Caco-2 (cell line): ENCODE data around the gene RABL6. TPM values are rescaled to one million over a fixed set of nuclear protein-coding genes. Genes with fewer than 3 reads are reported as not detected.

Source experiments
- BruUV-seq: library from RNA; stranded (reverse); fragments of 400-500 nt; replicated peaks from 2 replicates; lab custom pipeline; 2021; lab: Mats Ljungman, UMichigan
- CTCF ChIA-PET: fragments of 300-600 bp; sonication (Branson Sonifier 250); formaldehyde crosslinking; loops from one replicate; lab custom pipeline; 2022; ENCODE audit warnings: antibody characterized with exemption; lab: Charles Lee
- POLR2A ChIA-PET: fragments of 300-600 bp; sonication (Branson Sonifier 250); formaldehyde crosslinking; loops from one replicate; lab custom pipeline; 2022; ENCODE audit warnings: antibody characterized with exemption; lab: Charles Lee
- DNase-seq, 2 experiments: peaks; one replicate each; pipeline versions ENCODE4 v3.0.0 to v3.0.0-alpha.2; 2020 to 2022
- H3K27me3 ChIP-seq: replicated peaks from 2 replicates; pipeline ENCODE4 v1.6.0; 2011; ENCODE audit warnings: low read length; ENCODE audit not compliant: control insufficient read depth, insufficient read depth
- H3K36me3 ChIP-seq: 2 replicates; pipeline ENCODE4 v1.5.1; 2011; ENCODE audit warnings: low read length; ENCODE audit not compliant: control insufficient read depth, insufficient read depth
- H3K4me1 ChIP-seq: fragments of 250-450 bp; sonication (Bioruptor Pico); 2 replicates; pipeline ENCODE4 v1.5.1; 2020; ENCODE audit warnings: mild to moderate bottlenecking
- H3K4me3 ChIP-seq: 2 replicates; pipeline ENCODE4 v1.5.1; 2011; ENCODE audit warnings: low read depth, mild to moderate bottlenecking, control low read depth, low read length
- H3K9me3 ChIP-seq: fragments of 250-450 bp; sonication (Bioruptor Pico); 2 replicates; pipeline ENCODE4 v1.5.1; 2020; ENCODE audit warnings: mild to moderate bottlenecking, moderate library complexity
- H3K27ac Mint-ChIP-seq: one replicate; pipeline ENCODE4 v1.8.0; 2022; ENCODE audit warnings: mixed read lengths; ENCODE audit not compliant: unreplicated experiment
- H3K27me3 Mint-ChIP-seq: one replicate; pipeline ENCODE4 v1.8.0; 2022; ENCODE audit warnings: mixed read lengths; ENCODE audit not compliant: insufficient read depth, unreplicated experiment
- H3K36me3 Mint-ChIP-seq: one replicate; pipeline ENCODE4 v1.8.0; 2022; ENCODE audit warnings: mild to moderate bottlenecking, mixed read lengths; ENCODE audit not compliant: insufficient read depth, unreplicated experiment
- H3K4me1 Mint-ChIP-seq: one replicate; pipeline ENCODE4 v1.8.0; 2022; ENCODE audit warnings: low read depth, mixed read lengths; ENCODE audit not compliant: unreplicated experiment
- H3K4me3 Mint-ChIP-seq: one replicate; pipeline ENCODE4 v1.8.0; 2022; ENCODE audit warnings: mild to moderate bottlenecking, moderate library complexity, mixed read lengths; ENCODE audit not compliant: unreplicated experiment
- H3K9me3 Mint-ChIP-seq: one replicate; pipeline ENCODE4 v1.8.0; 2022; ENCODE audit warnings: mixed read lengths; ENCODE audit not compliant: unreplicated experiment
- CTCF ChIP-seq, 2 experiments: fragments of 200-600 bp in 1 of 2; IDR thresholded peaks; 1 replicate in 1 of 2; 2 replicates in 1 of 2; pipeline versions ENCODE4 v1.5.1 to v1.8.0; 2011 to 2022; ENCODE audit warnings: antibody characterized with exemption in 1 of 2, control low read depth in 1 of 2, inconsistent platforms in 1 of 2, low read depth in 1 of 2, low read length in 1 of 2, mild to moderate bottlenecking in 1 of 2, moderate library complexity in 1 of 2; ENCODE audit not compliant: insufficient read depth in 1 of 2, severe bottlenecking in 1 of 2, unreplicated experiment in 1 of 2
- intact Hi-C: fragments of 100-400 bp; cut with micrococcal nuclease; formaldehyde crosslinking; loops from one replicate; pipeline ENCODE4 v1.10.0; 2022; ENCODE audit not compliant: unreplicated experiment
- total RNA-seq: library from RNA; stranded (reverse); gene quantifications from 2 replicates; pipeline ENCODE4 v1.2.3, GENCODE V29; 2022

The RABL6 gene
- total RNA-seq, 1 experiment from 2014 or later, result 138 TPM

- Histone ChIP-seq H3K4me3 (no peak overlapping the region), H3K9me3 (peaks cover 7% of the 10 kb centered on the region; the same call in 1 of the 2 replicates), H3K27me3 (no peaks in the 10 kb centered on the region), H3K36me3 (peaks cover 2% of the 10 kb centered on the region), H3K4me1 (peaks cover 43% of the 10 kb centered on the region)
- ChIA-PET POLR2A (interaction anchor here (0.6 to 0.9 kb wide), 2 partner anchors 48 to 255 kb away, joined by 3 to 6 read pairs; partner anchors contain the start of gene FUT7), CTCF (interaction anchor here (0.5 to 1.4 kb wide), 5 partner anchors 11 to 270 kb away, joined by 3 to 5 read pairs (median 3); no protein-coding TSS in a partner anchor)
- Mint-ChIP-seq H3K27ac (peak overlapping the region; percentile 95), H3K27me3 (no peaks in the 10 kb centered on the region), H3K4me1 (peaks cover 54% of the 10 kb centered on the region), H3K9me3 (peaks cover 25% of the 10 kb centered on the region), H3K4me3 (peak overlapping the region; percentile 65), H3K36me3 (peaks cover 24% of the 10 kb centered on the region)
- no peak for DNase-seq
- no peak for TF ChIP-seq CTCF (IDR thresholded peaks at IDR 0.05; ENCODE audit: insufficient read depth in 1 of 2, low read depth in 1 of 2, low read length in 1 of 2, severe bottlenecking in 1 of 2, unreplicated experiment in 1 of 2)
- BruUV-seq, result no TSS peak
- intact Hi-C loops, result loop anchor here (1.0 kb wide), 1 partner anchor 11 kb away; no protein-coding TSS in a partner anchor
These were observed 30.8 kb upstream of the RABL6 start for GRCh38 chr9:136776947-136777346.

DNA sequence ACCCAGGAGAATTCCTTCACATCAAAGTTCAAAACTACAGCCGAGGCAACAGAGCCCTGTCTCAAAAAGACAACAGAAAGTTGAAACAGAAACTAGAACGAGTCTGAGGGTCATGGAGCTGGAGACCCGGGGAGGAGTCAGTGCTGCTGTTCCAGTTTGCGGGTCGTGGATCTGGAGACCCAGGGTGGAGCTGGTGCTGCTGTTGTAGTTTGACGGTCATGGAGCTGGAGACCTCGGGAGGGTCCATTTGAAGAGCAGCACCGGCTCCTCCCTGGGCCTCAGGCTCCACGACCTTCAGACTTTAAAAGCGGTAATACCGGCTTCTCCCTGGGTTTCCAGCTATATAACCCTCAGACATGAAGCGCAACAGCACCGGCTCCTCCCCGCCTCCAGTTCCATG lies 30.4 kb upstream of the RABL6 start:
- Mint-ChIP-seq H3K4me3 (peak overlapping the region; percentile 65), H3K4me1 (peaks cover 57% of the 10 kb centered on the region), H3K36me3 (peaks cover 24% of the 10 kb centered on the region), H3K27me3 (no peaks in the 10 kb centered on the region), H3K9me3 (peaks cover 25% of the 10 kb centered on the region), H3K27ac (peak overlapping the region; percentile 95)
- no peak overlapping the region for H3K4me3 ChIP-seq
- H3K27me3 ChIP-seq, result no peaks in the 10 kb centered on the region
- H3K36me3 ChIP-seq, result peaks cover 2% of the 10 kb centered on the region
- H3K9me3 ChIP-seq, result peaks cover 7% of the 10 kb centered on the region; the same call in 1 of the 2 replicates
- no TSS peak for BruUV-seq
- no peak for TF ChIP-seq CTCF (IDR thresholded peaks at IDR 0.05; ENCODE audit: insufficient read depth in 1 of 2, low read depth in 1 of 2, low read length in 1 of 2, severe bottlenecking in 1 of 2, unreplicated experiment in 1 of 2)
- ChIA-PET POLR2A (interaction anchor here (0.6 to 0.9 kb wide), 2 partner anchors 49 to 89 kb away, joined by 3 read pairs; partner anchors contain the start of gene EDF1), CTCF (interaction anchor here (0.5 to 1.4 kb wide), 6 partner anchors 11 to 269 kb away, joined by 3 to 5 read pairs (median 3); no protein-coding TSS in a partner anchor)
- H3K4me1 ChIP-seq, result peaks cover 44% of the 10 kb centered on the region
- intact Hi-C loops, result loop anchor here (1.0 kb wide), 1 partner anchor 11 kb away; no protein-coding TSS in a partner anchor
- DNase-seq, result peak; percentile 65 to 78

DNA sequence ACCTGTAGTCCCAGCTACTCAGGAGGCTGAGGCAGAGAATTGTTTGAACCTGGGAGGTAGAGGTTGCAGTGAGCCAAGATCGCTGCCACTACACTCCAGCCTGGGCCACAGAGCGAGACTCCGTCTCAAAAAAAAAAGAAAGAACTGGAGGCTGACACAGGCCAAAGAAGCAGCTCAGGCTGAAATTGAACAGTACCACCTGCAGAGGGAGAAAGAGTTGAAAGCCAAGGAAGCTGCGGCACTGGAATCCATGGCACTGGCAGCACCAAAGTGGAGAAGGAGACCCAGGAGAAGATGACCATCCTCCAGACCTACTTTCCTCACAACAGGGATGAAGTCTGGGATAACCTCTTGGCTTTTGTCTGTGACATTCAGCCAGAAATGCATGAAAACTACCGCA lies 27.9 kb upstream of the RABL6 start:
- Mint-ChIP-seq H3K9me3 (peaks cover 25% of the 10 kb centered on the region), H3K4me1 (peaks cover 61% of the 10 kb centered on the region), H3K36me3 (peaks cover 20% of the 10 kb centered on the region), H3K4me3 (peak overlapping the region; percentile 23), H3K27ac (peak overlapping the region; percentile 95), H3K27me3 (no peaks in the 10 kb centered on the region)
- DNase-seq, result no peak
- intact Hi-C loops, result no loop called here
- Histone ChIP-seq H3K9me3 (no peaks in the 10 kb centered on the region), H3K4me3 (no peak overlapping the region), H3K4me1 (peaks cover 58% of the 10 kb centered on the region), H3K27me3 (no peaks in the 10 kb centered on the region), H3K36me3 (no peaks in the 10 kb centered on the region; the same call in 1 of the 2 replicates)
- BruUV-seq, result no TSS peak
- CTCF ChIA-PET, result interaction anchor here (0.6 to 1.8 kb wide), 4 partner anchors 10 to 51 kb away, joined by 3 to 8 read pairs (median 5); no protein-coding TSS in a partner anchor
- POLR2A ChIA-PET, result no interaction called here
- peak in 1 of 2 experiments; percentile 23 for TF ChIP-seq CTCF (IDR thresholded peaks at IDR 0.05; ENCODE audit: insufficient read depth in 1 of 2, low read depth in 1 of 2, low read length in 1 of 2, severe bottlenecking in 1 of 2, unreplicated experiment in 1 of 2)
